Measurements from ENCODE around the gene CELF2. TPM values are rescaled to one million over a fixed set of nuclear protein-coding genes. Genes with fewer than 3 reads are reported as not detected.

The CELF2 gene
- total RNA-seq, 1 experiment from 2014 or later: not detected

DNA sequence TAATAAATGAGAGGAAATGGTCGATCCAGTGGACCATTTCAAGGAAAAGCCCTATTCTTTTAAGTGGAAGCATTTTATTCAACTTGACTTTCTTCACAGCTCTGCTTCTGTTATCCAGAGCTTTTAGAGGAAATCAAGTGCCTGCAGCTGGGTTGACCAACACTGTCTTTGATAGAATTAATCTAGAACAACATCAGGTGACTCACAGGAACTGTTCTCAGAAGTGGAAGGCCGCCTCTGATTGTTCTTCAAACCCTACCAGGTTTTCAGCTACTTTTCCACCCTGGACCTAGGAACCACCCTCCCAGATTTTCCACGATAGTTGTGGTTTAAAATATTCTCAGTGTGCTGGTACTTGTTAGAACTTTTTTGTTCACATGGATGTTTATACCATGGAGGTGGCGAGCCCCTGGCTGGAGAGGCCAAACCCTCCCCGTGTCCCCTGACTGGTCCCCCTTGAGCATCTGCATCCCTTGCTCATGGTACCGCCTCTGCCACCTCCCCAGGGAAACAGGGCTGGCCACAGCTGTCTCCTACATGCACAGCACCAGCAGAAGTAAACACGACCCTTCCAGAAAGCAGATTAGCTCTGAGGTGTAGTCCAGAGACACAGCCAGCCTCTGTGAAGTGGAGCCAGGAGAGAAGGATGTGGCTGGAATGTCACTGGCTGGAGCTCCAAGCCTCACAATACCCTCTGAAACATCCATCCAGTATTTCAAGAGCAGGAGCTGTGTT, 300.4 kb downstream of the CELF2 start:
- TF ChIP-seq, protein P1, sequence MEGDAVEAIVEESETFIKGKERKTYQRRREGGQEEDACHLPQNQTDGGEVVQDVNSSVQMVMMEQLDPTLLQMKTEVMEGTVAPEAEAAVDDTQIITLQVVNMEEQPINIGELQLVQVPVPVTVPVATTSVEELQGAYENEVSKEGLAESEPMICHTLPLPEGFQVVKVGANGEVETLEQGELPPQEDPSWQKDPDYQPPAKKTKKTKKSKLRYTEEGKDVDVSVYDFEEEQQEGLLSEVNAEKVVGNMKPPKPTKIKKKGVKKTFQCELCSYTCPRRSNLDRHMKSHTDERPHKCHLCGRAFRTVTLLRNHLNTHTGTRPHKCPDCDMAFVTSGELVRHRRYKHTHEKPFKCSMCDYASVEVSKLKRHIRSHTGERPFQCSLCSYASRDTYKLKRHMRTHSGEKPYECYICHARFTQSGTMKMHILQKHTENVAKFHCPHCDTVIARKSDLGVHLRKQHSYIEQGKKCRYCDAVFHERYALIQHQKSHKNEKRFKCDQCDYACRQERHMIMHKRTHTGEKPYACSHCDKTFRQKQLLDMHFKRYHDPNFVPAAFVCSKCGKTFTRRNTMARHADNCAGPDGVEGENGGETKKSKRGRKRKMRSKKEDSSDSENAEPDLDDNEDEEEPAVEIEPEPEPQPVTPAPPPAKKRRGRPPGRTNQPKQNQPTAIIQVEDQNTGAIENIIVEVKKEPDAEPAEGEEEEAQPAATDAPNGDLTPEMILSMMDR (IDR thresholded peaks at IDR 0.05; ENCODE audit: unreplicated experiment): no peak
- no peaks in the 10 kb centered on the region for H3K4me1 Mint-ChIP-seq (ENCODE audit: low read depth, unreplicated experiment)
- H3K36me3 Mint-ChIP-seq (ENCODE audit: insufficient read depth, unreplicated experiment): no peaks in the 10 kb centered on the region
- no peak overlapping the region for H3K4me3 Mint-ChIP-seq (ENCODE audit: low read depth, unreplicated experiment)
- no peaks in the 10 kb centered on the region for H3K9me3 Mint-ChIP-seq (ENCODE audit: low read depth, unreplicated experiment)
- BruUV-seq (replicated peaks): no TSS peak
- peaks cover 66% of the 10 kb centered on the region for H3K27me3 Mint-ChIP-seq (ENCODE audit: unreplicated experiment)
- intact Hi-C loops (cut with micrococcal nuclease; ENCODE audit: unreplicated experiment): no loop called here
- H3K27ac Mint-ChIP-seq (ENCODE audit: unreplicated experiment): no peak overlapping the region
- CTCF ChIA-PET: no interaction called here
- DNase-seq: no peak

DNA sequence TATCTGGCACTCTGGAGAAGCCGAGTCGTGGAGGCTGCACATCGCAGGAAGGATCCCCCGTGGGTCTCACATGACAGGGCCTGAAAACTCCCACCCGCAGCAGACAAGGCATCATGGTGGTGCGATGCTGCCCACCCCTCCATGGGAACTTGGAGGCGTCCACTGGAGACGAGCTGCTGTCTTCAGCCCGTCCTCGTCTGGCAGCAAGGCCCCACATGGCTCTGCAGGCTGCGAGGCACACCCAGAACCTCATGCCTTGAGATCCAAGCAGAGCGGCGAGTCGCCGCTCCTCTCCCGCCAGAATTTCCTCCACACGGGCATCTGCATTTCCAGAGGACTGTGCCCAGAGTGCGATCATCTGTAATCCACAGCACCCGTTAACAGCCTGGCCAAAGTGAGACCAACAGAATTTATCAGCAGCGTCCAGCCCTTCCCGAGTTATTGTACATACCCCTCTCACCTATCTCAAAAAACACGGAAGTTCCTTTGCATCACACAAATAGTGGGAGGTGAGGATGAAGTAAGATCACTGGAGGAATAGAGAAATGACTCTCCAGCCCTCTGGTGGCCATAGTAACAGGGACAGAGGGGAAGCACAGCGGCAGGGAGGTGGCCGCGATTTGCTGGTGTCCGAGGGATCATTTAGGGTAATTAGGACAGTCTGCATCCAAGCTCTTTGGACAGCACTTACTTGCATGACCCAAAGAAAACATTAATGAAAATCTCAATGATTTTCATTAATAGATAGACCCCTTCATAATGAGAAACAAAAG, 301.3 kb downstream of the CELF2 start:
- CTCF ChIA-PET: no interaction called here
- intact Hi-C loops (cut with micrococcal nuclease; ENCODE audit: unreplicated experiment): no loop called here
- BruUV-seq (replicated peaks): no TSS peak
- H3K27ac Mint-ChIP-seq (ENCODE audit: unreplicated experiment): no peak overlapping the region
- no peaks in the 10 kb centered on the region for H3K4me1 Mint-ChIP-seq (ENCODE audit: low read depth, unreplicated experiment)
- DNase-seq: no peak
- peaks cover 68% of the 10 kb centered on the region for H3K27me3 Mint-ChIP-seq (ENCODE audit: unreplicated experiment)
- H3K4me3 Mint-ChIP-seq (ENCODE audit: low read depth, unreplicated experiment): no peak overlapping the region
- no peaks in the 10 kb centered on the region for H3K36me3 Mint-ChIP-seq (ENCODE audit: insufficient read depth, unreplicated experiment)
- no peaks in the 10 kb centered on the region for H3K9me3 Mint-ChIP-seq (ENCODE audit: low read depth, unreplicated experiment)
- TF ChIP-seq, protein P1 (IDR thresholded peaks at IDR 0.05; ENCODE audit: unreplicated experiment): no peak

DNA sequence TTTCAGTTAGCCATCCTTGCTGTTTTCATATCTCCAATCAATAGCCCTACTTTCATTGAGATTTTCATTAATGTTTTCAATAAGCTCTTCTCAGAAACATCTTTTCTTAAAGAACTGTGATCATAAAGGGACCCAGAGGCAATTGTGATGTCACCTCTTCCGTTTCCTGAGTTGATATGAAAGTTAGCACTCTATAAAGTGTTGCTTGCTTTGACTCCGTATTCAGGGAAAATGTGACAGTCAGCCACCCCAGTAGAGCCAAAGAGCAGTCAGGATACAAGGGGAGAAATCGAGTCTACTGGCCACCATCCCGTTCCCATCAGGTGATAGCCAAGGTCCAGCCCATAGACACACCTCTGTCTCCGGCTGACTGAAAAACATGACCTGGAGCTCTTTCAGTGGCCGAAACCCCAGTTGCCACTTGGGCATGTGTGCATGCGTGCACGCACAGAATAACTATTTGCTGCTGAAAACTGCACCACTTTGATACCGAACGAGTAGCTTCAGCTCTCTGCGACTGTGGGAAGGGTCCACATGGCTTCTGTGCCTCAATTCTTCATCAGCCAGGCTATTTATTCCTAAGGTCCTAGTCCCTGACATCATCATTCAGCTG, 302.4 kb downstream of the CELF2 start:
- TF ChIP-seq, protein P1 (IDR thresholded peaks at IDR 0.05; ENCODE audit: unreplicated experiment): no peak
- H3K4me1 Mint-ChIP-seq (ENCODE audit: low read depth, unreplicated experiment): no peaks in the 10 kb centered on the region
- H3K4me3 Mint-ChIP-seq (ENCODE audit: low read depth, unreplicated experiment): no peak overlapping the region
- H3K27me3 Mint-ChIP-seq (ENCODE audit: unreplicated experiment): peaks cover 70% of the 10 kb centered on the region
- no peak overlapping the region for H3K27ac Mint-ChIP-seq (ENCODE audit: unreplicated experiment)
- H3K9me3 Mint-ChIP-seq (ENCODE audit: low read depth, unreplicated experiment): no peaks in the 10 kb centered on the region
- H3K36me3 Mint-ChIP-seq (ENCODE audit: insufficient read depth, unreplicated experiment): no peaks in the 10 kb centered on the region
- intact Hi-C loops (cut with micrococcal nuclease; ENCODE audit: unreplicated experiment): no loop called here
- DNase-seq: no peak
- CTCF ChIA-PET: interaction anchor here (0.6 kb wide), 1 partner anchor 177 kb away, joined by 5 read pairs; no protein-coding TSS in a partner anchor
- no TSS peak for BruUV-seq (replicated peaks)

DNA sequence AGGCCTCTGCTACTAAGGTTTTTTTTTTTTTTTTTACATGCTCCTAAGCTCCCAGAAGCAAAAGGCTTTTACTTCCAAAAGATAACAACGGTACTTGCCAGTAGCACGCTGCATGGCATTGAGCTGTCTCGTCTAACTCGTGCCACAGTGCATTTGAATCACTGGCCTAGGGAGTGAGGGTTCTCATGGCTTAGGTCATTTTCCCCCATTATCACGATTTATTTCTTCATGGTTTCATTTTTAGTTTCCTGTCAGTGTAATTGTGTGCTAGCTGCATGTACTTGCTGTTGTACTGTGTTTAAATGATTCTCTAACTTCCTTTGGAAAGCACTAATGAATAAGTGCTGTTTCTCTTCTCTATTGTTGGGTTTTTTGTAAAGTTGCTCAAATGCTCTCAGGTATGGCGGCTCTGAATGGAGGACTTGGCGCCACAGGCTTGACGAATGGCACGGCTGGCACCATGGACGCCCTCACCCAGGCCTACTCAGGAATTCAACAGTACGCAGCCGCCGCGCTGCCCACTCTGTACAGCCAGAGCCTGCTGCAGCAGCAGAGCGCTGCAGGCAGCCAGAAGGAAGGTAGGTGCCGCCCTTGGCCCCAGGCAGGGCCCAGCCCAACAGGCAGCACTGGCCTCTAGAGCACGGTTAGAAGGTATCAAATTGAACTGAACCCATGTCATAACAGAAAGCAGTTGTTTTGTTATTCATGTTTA, 303.3 kb downstream of the CELF2 start:
- CTCF ChIA-PET: interaction anchor here (0.6 kb wide), 1 partner anchor 48 kb away, joined by 3 read pairs; no protein-coding TSS in a partner anchor
- H3K36me3 Mint-ChIP-seq (ENCODE audit: insufficient read depth, unreplicated experiment): no peaks in the 10 kb centered on the region

More for the DNA sequence above, 303.3 kb downstream of the CELF2 start:
- no peaks in the 10 kb centered on the region for H3K9me3 Mint-ChIP-seq (ENCODE audit: low read depth, unreplicated experiment)
- no peak for DNase-seq
- TF ChIP-seq, protein P1 (IDR thresholded peaks at IDR 0.05; ENCODE audit: unreplicated experiment): no peak
- no TSS peak for BruUV-seq (replicated peaks)
- no peak overlapping the region for H3K27ac Mint-ChIP-seq (ENCODE audit: unreplicated experiment)
- H3K4me3 Mint-ChIP-seq (ENCODE audit: low read depth, unreplicated experiment): no peak overlapping the region
- no peaks in the 10 kb centered on the region for H3K4me1 Mint-ChIP-seq (ENCODE audit: low read depth, unreplicated experiment)
- peaks cover 70% of the 10 kb centered on the region for H3K27me3 Mint-ChIP-seq (ENCODE audit: unreplicated experiment)
- intact Hi-C loops (cut with micrococcal nuclease; ENCODE audit: unreplicated experiment): no loop called here
